HG02840 (cell line): ENCODE measurements around the gene RIPK4.

ENCODE experiments used
- ATAC-seq: cut with Tn5 transposase; IDR thresholded peaks from one replicate; pipeline ENCODE4 v1.9.1; 2021; ENCODE audit warnings: mild to moderate bottlenecking, moderate library complexity, moderate number of reproducible peaks; ENCODE audit not compliant: unreplicated experiment, low FRiP score

RIPK4 gene

DNA sequence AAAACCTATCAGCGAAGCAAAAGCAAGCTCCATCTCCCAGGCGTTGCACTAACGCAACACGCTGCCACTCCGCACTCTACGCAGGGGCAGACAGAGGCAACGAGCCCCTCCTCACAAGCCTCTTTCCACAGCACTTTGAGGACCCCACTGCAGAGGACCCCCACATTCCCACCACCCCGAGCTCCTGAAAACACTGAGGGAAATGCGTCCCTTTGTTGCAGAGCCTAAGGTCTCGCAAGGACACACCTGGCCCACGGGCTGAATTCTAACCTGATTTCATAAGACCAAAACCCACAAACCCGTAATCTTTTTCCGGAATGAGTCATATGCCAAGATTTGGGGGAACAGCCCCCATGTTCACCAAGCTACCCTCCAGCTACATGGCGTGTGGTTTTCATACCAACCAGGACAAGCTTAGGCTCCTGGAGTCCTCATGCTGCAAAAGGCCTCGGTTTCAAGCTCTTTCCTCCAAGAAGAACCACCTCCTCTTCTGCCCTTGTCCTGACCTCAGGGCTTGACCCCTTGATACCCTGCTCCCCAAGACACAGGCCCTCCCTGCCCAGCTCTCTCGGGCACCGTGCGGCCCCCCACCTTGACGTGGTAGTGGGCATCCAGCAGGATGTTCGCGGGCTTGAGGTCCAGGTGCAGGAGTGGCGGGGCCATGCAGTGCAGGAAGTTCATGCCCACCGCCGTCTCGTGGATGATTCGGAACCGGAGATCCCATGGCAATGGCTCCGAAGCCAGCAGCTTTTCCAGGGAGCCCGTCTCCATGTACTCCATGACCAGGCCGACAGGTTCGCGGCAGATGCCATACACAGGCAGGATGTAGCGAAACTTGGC lies 10.7 kb downstream of the RIPK4 start:
- ATAC-seq, result no peak

DNA sequence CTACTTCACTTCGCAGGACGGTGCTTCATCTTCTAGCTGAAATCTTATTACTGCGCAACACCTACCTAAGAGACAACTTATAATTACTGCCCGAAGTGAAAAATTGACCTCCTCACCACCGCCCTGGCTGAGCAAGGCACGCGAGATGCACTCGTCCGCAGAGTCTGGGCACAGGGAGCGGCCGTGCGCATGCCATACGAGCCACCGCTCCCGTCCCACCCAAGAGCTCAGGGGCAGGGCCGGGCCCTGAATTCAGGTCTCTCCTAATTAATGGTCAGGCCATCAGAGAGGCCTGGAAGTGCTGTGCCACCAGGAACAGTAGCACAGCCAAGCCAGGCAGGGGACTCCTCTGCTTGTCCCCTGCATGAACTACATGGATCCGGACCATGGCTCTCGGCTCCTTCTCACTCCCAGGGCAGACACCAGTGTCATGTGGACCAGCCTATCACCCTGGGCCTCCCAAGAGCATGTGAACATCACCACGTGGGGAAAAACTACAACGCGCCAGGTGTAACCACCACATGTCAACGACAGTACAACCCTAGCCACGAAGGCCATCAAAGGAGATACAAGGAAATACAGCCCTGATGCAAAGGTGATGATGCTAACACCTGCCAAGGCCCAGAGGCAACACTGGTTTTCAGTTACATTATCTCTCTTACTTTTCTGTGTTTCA lies 11.5 kb downstream of the RIPK4 start:
- ATAC-seq, result no peak

GRCh38 chr21:41754479-41754891 lies 12.4 kb downstream of the RIPK4 start:
- no peak for ATAC-seq

DNA sequence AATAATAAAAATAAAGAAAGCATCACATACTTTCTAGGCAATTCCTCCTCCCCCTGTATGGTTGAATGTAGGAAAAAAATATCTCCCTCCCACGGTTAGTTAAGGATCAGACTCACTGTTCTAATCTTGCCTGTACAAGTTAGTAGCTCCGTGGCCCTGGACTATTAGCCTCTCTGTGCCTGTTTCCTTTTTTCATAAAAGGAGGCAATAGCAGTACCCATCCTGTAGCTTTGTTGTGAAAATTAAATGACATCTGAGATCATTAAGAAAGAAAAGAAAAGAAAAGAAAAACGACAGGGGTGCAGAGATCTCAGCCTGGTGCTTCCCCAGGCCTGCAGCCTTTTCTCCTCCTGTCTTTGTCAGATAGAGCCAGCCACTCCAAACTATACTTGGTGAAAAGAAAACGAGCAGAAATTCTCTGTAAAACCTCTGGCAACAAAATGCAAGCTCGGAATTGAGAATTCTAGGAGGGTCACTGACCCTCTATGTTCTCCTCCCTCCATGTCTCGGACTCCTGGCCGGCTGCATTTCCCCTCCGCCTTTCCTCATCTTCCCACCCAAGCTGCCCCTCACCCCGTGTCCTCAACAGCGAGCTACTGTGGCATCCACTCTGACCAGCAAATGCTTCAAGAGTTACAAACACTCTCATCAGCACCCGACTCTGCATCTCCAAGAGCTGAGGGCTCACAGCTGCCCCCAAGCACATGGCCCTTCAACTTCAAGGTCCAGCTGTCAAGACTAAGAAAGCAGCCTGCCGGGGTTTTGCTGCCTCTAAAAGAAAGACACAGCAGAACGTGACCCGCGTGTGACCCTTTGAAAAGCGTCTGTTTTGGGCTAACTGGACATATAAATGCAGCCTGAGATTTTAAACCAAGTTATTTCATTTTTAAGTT lies 13.6 kb downstream of the RIPK4 start:
- no peak for ATAC-seq

DNA sequence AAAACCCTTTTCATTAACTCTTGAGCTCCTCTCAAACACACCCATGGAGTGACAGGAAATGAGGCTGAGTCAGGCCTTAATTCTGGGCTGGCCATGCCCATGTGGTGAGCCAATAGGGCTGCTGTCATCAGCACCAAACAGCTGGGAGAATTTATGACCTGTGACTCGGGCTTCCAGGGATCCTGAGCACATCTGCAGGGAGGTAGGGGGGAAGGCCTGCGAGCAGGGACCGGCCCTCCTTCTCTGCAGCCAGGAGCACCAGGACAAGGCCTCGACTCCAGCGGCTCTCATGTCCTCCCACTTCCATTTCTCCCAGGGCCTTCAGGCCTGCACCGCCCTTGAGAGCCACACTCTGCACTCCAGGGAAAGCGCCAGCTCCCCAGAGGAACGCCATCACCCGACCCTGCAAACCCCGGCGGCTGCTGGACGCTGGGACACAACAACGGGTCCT lies 14.6 kb downstream of the RIPK4 start:
- no peak for ATAC-seq

DNA sequence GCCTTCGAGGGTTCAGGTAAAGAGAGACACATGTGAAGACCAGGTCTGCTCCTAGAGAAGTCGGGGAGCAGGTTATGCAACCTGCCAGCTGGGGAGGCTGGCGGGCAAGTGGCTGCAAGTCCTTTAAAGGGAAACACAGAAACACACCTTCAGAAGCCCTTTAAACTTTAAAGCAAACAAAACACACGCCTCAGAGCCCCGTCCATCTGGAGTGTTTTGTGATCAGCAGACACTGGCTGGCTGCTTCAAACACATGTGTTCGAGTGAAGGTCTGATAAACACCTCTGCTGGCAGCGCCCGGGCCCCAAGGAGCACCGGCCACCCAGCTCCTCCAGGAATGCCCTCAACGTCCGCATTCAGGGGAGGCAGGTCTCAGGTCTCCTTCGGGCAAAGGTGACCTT lies 15.2 kb downstream of the RIPK4 start:
- ATAC-seq, result no peak

DNA sequence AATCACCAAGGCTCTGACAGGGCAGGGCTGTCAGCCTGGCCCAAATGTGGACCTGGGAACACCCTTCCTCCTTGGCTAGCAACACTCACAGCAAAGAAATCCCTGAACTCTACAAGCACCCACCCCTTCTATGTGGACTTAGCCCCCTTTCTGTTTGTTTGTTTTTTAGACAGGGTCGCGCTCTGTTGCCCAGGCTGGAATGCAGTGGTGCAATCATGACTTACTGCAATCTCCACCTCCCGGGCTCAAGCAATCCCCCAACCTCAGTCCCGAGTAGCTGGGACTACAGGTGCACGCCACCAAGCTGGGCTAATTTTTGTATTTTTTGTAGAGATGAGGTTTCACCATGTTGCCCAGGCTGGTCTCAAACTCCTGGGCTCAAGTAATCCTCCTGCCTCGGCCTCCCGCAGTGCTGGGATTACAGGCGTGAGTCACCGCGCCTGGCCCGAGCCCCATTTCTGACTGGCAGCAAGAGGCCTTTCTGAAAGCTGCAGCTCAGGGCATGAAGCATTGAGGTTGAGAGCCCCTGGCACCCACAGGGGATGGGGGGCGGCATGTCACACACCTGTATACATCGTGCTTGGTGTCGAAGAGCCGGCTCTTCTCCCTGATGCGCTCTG lies 16.2 kb downstream of the RIPK4 start:
- ATAC-seq, result no peak

DNA sequence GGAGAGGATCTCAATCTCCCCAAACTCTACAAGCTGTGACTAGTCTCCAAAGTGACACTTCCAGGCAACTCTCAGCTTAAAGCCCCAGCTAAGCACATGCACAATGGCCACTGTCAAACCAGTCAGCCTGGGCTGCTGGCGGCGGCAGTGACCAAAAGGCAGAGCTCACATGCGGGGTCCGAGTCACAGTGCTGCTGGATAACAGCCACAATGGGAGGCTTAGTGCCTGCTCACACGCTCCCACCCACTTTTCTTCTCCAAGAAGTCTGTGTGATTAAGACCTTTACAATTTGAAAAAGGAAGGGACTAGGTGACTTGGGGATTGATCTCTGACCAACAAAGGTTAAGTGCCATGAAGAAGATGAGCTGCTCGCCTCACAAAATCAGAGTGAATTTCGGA lies 16.8 kb downstream of the RIPK4 start:
- no peak for ATAC-seq

- no peak for ATAC-seq
Observed at GRCh38 chr21:41749286-41749685, 17.6 kb downstream of the RIPK4 start.

GRCh38 chr21:41747943-41748738 lies 18.7 kb downstream of the RIPK4 start:
- ATAC-seq, result no peak

GRCh38 chr21:41746744-41747006 lies 20.2 kb downstream of the RIPK4 start:
- no peak for ATAC-seq

- ATAC-seq, result no peak
Observed at GRCh38 chr21:41745971-41746743, 20.7 kb downstream of the RIPK4 start.

- ATAC-seq, result no peak
Observed at GRCh38 chr21:41745026-41745820, 21.6 kb downstream of the RIPK4 start.

- ATAC-seq, result no peak
Observed at GRCh38 chr21:41744028-41744930, 22.6 kb downstream of the RIPK4 start.

DNA sequence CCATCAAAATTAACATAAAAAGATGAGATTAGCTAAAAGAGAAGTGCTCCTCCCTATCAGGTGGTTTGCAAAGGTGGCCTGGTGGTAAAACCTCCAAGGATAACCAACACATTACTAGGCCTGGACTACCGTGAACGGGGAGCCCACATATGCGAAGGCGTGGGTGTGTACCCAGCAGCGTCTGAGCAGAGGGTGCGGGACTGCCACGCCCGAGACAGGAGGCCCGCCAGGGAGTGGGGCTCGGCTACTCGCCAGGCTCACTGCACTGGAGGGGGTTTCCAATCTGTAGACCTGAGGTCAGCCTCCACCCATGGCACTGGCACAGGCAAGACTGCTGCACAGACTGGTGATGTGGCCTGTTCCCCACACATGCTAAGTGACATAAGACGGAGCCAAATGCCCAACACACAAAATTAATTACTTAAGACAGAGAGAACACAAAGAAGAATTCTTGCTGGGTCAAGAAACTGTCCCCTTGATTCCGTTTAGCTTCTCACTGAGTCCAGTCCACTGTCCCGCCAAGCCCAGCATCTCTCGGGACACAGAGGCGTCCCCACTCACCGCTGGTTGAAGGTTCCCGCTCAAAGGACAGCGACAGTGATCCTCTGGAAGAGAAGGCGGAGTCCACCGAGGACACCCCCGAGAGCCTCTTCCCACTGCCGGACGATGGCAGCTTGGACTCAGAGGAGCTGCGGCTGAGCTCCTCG lies 23.4 kb downstream of the RIPK4 start:
- no peak for ATAC-seq

DNA sequence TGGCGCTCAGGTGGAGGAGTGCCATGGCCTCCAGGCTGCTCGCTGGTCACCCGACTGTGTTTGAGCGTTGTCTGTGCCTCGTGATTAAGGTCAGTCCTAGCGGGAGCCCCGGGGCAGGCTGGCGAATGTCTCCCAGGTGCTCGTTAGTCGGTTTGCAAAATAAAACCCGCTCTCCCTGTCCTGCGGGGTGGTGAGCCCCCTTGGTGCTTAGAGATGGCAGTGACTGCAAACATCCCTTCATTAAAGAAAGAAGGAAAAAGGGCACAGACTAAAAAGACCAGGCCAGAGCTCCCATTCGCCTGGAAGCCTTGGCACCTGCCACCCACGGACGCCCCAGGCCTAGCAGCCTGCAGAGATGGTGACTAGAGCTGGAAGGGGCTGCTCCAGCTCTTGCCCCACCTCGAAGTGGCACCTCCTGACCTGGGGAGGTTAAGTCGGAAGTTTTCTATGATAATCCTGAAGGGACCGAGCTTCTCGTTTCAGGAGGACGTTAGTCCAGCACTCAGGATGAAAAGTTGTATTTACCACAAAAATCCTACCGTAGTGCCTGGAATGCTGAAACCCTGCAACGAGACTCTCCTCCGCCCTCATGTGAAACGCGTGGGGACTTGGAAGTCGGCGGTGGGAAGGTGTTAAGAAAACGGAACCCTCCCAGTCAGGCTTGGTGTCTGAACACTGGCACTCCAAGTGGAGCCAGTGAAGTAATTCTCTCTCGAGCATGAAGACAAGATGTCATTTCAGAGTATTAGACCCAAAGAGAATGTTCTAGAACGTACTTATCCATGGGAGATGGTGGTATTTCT lies 24.6 kb downstream of the RIPK4 start:
- no peak for ATAC-seq
